ENCODE data around the gene MACROD2.
"Not testable (repeated sequence)": the region's sequence is repeated elsewhere in the genome, so short reads cannot be mapped to it uniquely, and the experiment has no call there.

Gene MACROD2

GRCh38 chr20:15375836-15376235 lies 1380.5 kb downstream of the MACROD2 start:
- Histone ChIP-seq H3K36me3 (ENCODE audit: control insufficient read depth, insufficient read depth, low read length) (no peaks in the 10 kb centered on the region), H3K4me3 (replicated peaks; ENCODE audit: low read depth, low read length) (no peak overlapping the region), H3K27me3 (replicated peaks; ENCODE audit: control insufficient read depth, insufficient read depth, low read length) (no peaks in the 10 kb centered on the region)
- no peak for TF ChIP-seq CTCF (IDR thresholded peaks at IDR 0.05; ENCODE audit: insufficient read depth, low read length, poor library complexity, severe bottlenecking)
- no peak for DNase-seq (ENCODE audit: extremely low read depth, insufficient read length)

- not testable (repeated sequence) for H3K27me3 ChIP-seq (replicated peaks; ENCODE audit: control insufficient read depth, insufficient read depth, low read length); H3K36me3 ChIP-seq (ENCODE audit: control insufficient read depth, insufficient read depth, low read length); H3K4me3 ChIP-seq (replicated peaks; ENCODE audit: low read depth, low read length); DNase-seq (ENCODE audit: extremely low read depth, insufficient read length)
Measured at GRCh38 chr20:15377603-15378002, 1382.3 kb downstream of the MACROD2 start.

GRCh38 chr20:15378151-15378550 lies 1382.8 kb downstream of the MACROD2 start:
- no peaks in the 10 kb centered on the region for H3K27me3 ChIP-seq (replicated peaks; ENCODE audit: control insufficient read depth, insufficient read depth, low read length)
- TF ChIP-seq CTCF (IDR thresholded peaks at IDR 0.05; ENCODE audit: insufficient read depth, low read length, poor library complexity, severe bottlenecking): no peak
- DNase-seq (ENCODE audit: extremely low read depth, insufficient read length): no peak
- no peaks in the 10 kb centered on the region for H3K36me3 ChIP-seq (ENCODE audit: control insufficient read depth, insufficient read depth, low read length)
- H3K4me3 ChIP-seq (replicated peaks; ENCODE audit: low read depth, low read length): no peak overlapping the region

- no peak for TF ChIP-seq CTCF (IDR thresholded peaks at IDR 0.05; ENCODE audit: insufficient read depth, low read length, poor library complexity, severe bottlenecking)
- Histone ChIP-seq H3K27me3 (replicated peaks; ENCODE audit: control insufficient read depth, insufficient read depth, low read length) (no peaks in the 10 kb centered on the region), H3K4me3 (replicated peaks; ENCODE audit: low read depth, low read length) (no peak overlapping the region), H3K36me3 (ENCODE audit: control insufficient read depth, insufficient read depth, low read length) (no peaks in the 10 kb centered on the region)
- no peak for DNase-seq (ENCODE audit: extremely low read depth, insufficient read length)
Measured at GRCh38 chr20:15379681-15380296, 1384.5 kb downstream of the MACROD2 start.

GRCh38 chr20:15380770-15381169 lies 1385.5 kb downstream of the MACROD2 start:
- TF ChIP-seq CTCF (IDR thresholded peaks at IDR 0.05; ENCODE audit: insufficient read depth, low read length, poor library complexity, severe bottlenecking): no peak
- H3K36me3 ChIP-seq (ENCODE audit: control insufficient read depth, insufficient read depth, low read length): no peaks in the 10 kb centered on the region
- H3K4me3 ChIP-seq (replicated peaks; ENCODE audit: low read depth, low read length): no peak overlapping the region
- DNase-seq (ENCODE audit: extremely low read depth, insufficient read length): no peak
- H3K27me3 ChIP-seq (replicated peaks; ENCODE audit: control insufficient read depth, insufficient read depth, low read length): no peaks in the 10 kb centered on the region

GRCh38 chr20:15387228-15387627 lies 1391.9 kb downstream of the MACROD2 start:
- H3K27me3 ChIP-seq (replicated peaks; ENCODE audit: control insufficient read depth, insufficient read depth, low read length): no peaks in the 10 kb centered on the region
- no peaks in the 10 kb centered on the region for H3K36me3 ChIP-seq (ENCODE audit: control insufficient read depth, insufficient read depth, low read length)
- H3K4me3 ChIP-seq (replicated peaks; ENCODE audit: low read depth, low read length): no peak overlapping the region
- TF ChIP-seq CTCF (IDR thresholded peaks at IDR 0.05; ENCODE audit: insufficient read depth, low read length, poor library complexity, severe bottlenecking): no peak
- no peak for DNase-seq (ENCODE audit: extremely low read depth, insufficient read length)

All from GM06990 (cell line).